HAP-1 (cell line): Measurements from ENCODE around the gene CACTIN.

ENCODE experiments used
- DNase-seq, 2 experiments: peaks; one replicate each; pipeline ENCODE4 v3.0.0-alpha.2; 2016 to 2020; ENCODE audit warnings: low spot score in 2 of 2
- H3K27me3 ChIP-seq: fragments of 250-450 bp; sonication (Bioruptor Pico); 2 replicates; pipeline ENCODE4 v1.5.1; 2020; ENCODE audit warnings: low read depth, mild to moderate bottlenecking, moderate library complexity
- H3K36me3 ChIP-seq: fragments of 250-450 bp; sonication (Bioruptor Pico); replicated peaks from 2 replicates; pipeline ENCODE4 v1.5.1; 2020; ENCODE audit warnings: mild to moderate bottlenecking
- H3K4me1 ChIP-seq: fragments of 250-450 bp; sonication (Bioruptor Pico); 2 replicates; pipeline ENCODE4 v1.5.1; 2020; ENCODE audit warnings: mild to moderate bottlenecking
- H3K4me3 ChIP-seq: fragments of 250-450 bp; sonication (Bioruptor Pico); 2 replicates; pipeline ENCODE4 v1.5.1; 2020; ENCODE audit warnings: mild to moderate bottlenecking, moderate library complexity
- H3K9me3 ChIP-seq: fragments of 250-450 bp; sonication (Bioruptor Pico); 2 replicates; pipeline ENCODE4 v1.5.1; 2020; ENCODE audit warnings: mild to moderate bottlenecking, moderate library complexity
- in situ Hi-C: fragments of 300-500 bp; cut with MboI; formaldehyde crosslinking; loops from 3 replicates; pipeline ENCODE4 v1.14.3; 2020; ENCODE audit warnings: low sequenced_read_pairs, inconsistent platforms, mixed read lengths

Gene CACTIN

DNA sequence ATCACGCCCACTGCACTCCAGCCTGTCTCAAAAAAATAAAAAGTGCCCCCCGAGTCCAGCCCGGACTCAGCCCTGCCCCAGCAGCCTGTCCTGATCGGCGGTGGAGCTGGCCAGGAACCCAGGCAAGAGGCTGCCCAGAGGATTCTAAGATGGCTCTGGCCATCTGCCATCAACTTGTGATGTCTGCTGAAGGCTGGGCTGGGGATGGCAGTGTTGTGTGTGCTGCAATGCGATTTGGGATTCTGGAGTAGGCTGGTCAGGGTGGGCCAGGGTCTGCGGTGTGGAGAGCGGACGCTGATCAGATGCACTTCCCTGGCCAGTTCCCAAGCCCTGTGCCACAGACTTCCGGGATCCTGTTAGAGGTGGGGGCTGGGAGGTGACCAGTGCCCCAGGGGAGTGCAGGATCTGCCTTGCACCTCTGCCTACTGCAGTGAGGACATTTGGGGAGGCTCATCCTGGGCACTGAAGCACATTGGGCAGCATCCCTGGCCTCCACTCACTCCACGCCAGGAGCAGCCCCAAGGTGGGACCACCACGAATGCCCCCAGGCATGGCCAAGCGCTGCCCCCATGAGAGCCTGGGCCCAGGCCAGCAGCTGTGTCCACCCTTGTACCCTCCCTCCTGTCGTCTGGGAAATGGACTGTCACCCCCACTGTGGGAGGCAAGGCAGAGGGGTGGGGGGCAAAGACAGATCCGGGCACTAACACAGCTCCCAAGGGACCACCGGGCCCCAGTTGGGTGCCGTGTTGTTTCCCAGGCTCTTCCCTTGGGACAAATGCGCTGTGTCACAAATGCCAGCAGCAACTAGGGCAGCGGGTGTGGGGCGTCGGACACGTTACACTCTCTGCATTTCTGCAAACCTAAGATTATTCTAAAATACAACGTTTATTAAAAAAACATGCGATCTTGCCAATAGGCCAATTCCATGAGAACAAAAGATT is 16.5 kb downstream of the CACTIN start:
- no peak overlapping the region for H3K4me3 ChIP-seq
- in situ Hi-C loops = no loop called here
- no peak for DNase-seq
- no peaks in the 10 kb centered on the region for H3K9me3 ChIP-seq
- no peaks in the 10 kb centered on the region for H3K27me3 ChIP-seq
- peaks cover 12% of the 10 kb centered on the region for H3K36me3 ChIP-seq
- H3K4me1 ChIP-seq = peaks cover 17% of the 10 kb centered on the region

DNA sequence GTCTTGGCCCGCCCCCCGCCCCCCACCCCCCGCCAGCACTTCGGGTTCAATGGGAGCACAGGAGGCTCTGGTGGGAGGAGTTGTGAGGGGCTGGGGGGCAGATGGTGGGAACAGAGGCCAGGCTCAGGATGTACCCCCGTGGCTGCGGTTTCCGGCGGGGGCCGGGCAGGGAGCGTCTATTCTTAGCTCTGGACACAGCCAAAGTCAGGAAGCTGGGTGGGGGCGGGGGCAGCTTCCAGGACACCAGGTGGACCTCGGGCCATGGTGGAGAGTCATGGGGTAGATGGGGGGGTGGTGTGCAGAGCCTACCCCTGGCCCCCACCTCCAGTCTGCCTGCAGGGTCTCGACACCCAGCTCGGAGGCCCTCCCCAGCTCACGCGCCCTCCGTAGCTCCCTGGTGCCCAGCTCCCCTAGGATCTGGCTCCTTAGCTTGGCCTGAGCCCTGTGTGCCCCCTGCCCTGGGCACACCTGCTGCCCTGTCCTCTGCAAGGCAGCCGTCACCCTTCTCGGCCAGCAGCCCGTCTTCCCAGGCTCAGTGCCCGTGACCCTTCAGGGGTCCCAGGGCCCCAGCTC is 17.8 kb downstream of the CACTIN start:
- Histone ChIP-seq H3K27me3 (no peaks in the 10 kb centered on the region), H3K4me1 (peaks cover 17% of the 10 kb centered on the region), H3K9me3 (no peaks in the 10 kb centered on the region), H3K4me3 (no peak overlapping the region), H3K36me3 (peaks cover 12% of the 10 kb centered on the region)
- in situ Hi-C loops = no loop called here
- no peak for DNase-seq

- Histone ChIP-seq H3K27me3 (no peaks in the 10 kb centered on the region), H3K36me3 (peaks cover 12% of the 10 kb centered on the region), H3K4me1 (peaks cover 17% of the 10 kb centered on the region), H3K9me3 (no peaks in the 10 kb centered on the region), H3K4me3 (no peak overlapping the region)
- DNase-seq = no peak
- in situ Hi-C loops = no loop called here
Observed at GRCh38 chr19:3608079-3608641, 18.4 kb downstream of the CACTIN start.

- in situ Hi-C loops = no loop called here
Observed at GRCh38 chr19:3607303-3608078, 19.1 kb downstream of the CACTIN start.

GRCh38 chr19:3606690-3607289 is 19.8 kb downstream of the CACTIN start, which contains the start of gene TBXA2R:
TSS of gene TBXA2R (minus strand) at chr19:3606875. CDS start at chr19:3600634, 6,241 bp downstream.
- no peaks in the 10 kb centered on the region for H3K9me3 ChIP-seq
- in situ Hi-C loops = no loop called here
- H3K36me3 ChIP-seq = peaks cover 9% of the 10 kb centered on the region
- H3K4me3 ChIP-seq = peak within 1 kb of the TSS; percentile 46
- peaks cover 17% of the 10 kb centered on the region for H3K4me1 ChIP-seq
- DNase-seq = peak; percentile 60 to 92
- no peaks in the 10 kb centered on the region for H3K27me3 ChIP-seq

More at GRCh38 chr19:3607303-3608078, 19.1 kb downstream of the CACTIN start:
- peak; percentile 37 to 68 for DNase-seq
- Histone ChIP-seq H3K27me3 (no peaks in the 10 kb centered on the region), H3K4me3 (peak overlapping the region; percentile 46), H3K36me3 (peaks cover 12% of the 10 kb centered on the region), H3K9me3 (no peaks in the 10 kb centered on the region), H3K4me1 (peaks cover 17% of the 10 kb centered on the region)

GRCh38 chr19:3606174-3606689 is 20.4 kb downstream of the CACTIN start:
- in situ Hi-C loops = no loop called here
- Histone ChIP-seq H3K27me3 (no peaks in the 10 kb centered on the region), H3K36me3 (peaks cover 5% of the 10 kb centered on the region), H3K4me1 (peaks cover 17% of the 10 kb centered on the region), H3K9me3 (no peaks in the 10 kb centered on the region), H3K4me3 (peak overlapping the region; percentile 46)
- DNase-seq = peak in 1 of 2 experiments; percentile 58

- Histone ChIP-seq H3K4me1 (peaks cover 17% of the 10 kb centered on the region), H3K36me3 (peaks cover under 1% of the 10 kb centered on the region), H3K9me3 (no peaks in the 10 kb centered on the region), H3K4me3 (peak overlapping the region; percentile 46), H3K27me3 (no peaks in the 10 kb centered on the region)
- DNase-seq = no peak
- in situ Hi-C loops = no loop called here
Observed at GRCh38 chr19:3605770-3606169, 20.8 kb downstream of the CACTIN start.

- H3K36me3 ChIP-seq = no peaks in the 10 kb centered on the region; the same call in 1 of the 2 replicates
- DNase-seq = no peak
- no peaks in the 10 kb centered on the region for H3K9me3 ChIP-seq
- H3K4me3 ChIP-seq = no peak overlapping the region
- H3K4me1 ChIP-seq = peaks cover 17% of the 10 kb centered on the region
- H3K27me3 ChIP-seq = no peaks in the 10 kb centered on the region
- in situ Hi-C loops = no loop called here
Observed at GRCh38 chr19:3605361-3605760, 21.2 kb downstream of the CACTIN start.

DNA sequence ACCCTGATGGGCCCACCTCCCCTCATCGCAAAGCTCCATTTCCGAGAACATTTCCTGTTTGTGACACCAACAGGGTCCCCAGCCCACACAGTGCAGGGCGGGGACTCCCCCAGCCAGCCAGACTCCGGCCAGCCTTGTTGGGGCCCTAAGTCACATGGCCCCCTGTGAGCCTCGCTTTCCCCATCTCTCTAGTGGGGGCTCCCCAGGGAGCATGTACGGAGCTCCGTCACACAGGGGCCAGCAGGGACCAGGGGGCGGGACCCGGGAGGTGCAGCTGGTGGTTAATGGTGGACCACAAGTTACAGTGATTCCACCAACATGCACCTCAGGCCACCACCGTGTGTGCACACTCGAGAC is 21.6 kb downstream of the CACTIN start:
- no peak for DNase-seq
- in situ Hi-C loops = no loop called here
- Histone ChIP-seq H3K4me3 (no peak overlapping the region), H3K9me3 (no peaks in the 10 kb centered on the region), H3K4me1 (peaks cover 17% of the 10 kb centered on the region), H3K27me3 (no peaks in the 10 kb centered on the region), H3K36me3 (no peaks in the 10 kb centered on the region; the same call in 1 of the 2 replicates)

GRCh38 chr19:3604227-3604986 is 22.2 kb downstream of the CACTIN start:
- DNase-seq = no peak
- no peaks in the 10 kb centered on the region for H3K9me3 ChIP-seq
- H3K27me3 ChIP-seq = no peaks in the 10 kb centered on the region
- no peak overlapping the region for H3K4me3 ChIP-seq
- peaks cover 17% of the 10 kb centered on the region for H3K4me1 ChIP-seq
- in situ Hi-C loops = no loop called here
- H3K36me3 ChIP-seq = no peaks in the 10 kb centered on the region; the same call in 1 of the 2 replicates

DNA sequence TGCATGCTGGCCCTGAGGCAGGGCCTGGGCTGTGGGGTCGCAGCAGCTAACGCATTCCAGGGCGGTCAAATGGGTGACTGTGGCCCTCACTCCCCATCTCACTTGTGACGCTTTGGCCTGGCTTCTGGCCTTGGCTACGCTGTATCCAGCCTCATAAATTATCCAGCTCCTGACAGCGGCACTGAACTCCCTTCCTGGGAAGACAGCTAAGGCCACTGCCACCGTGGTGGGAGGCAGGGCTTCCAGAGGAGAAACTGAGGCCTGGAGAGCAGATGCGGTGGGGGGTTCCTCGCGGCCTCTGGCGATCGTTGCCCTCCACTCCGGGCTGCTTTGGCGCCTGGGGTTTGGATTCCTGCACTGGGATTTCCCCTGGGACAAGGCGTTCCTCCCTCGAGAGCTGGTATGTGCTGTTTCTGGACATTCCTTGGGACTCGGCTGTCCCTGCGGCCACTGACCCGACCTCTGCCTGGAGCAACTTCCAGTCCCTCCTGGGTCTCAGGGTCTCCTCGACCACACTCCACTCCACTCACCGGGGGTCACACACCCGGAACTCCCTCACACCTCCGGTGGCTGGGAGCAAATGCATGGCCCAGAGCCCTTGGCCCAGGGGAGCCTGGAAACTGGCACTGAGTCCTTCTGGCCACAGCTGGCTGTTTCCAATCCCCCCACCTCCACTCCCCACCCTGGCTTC is 23.3 kb downstream of the CACTIN start:
- in situ Hi-C loops = no loop called here
- no peak for DNase-seq
- H3K9me3 ChIP-seq = no peaks in the 10 kb centered on the region
- no peak overlapping the region for H3K4me3 ChIP-seq
- H3K4me1 ChIP-seq = peaks cover 17% of the 10 kb centered on the region
- H3K27me3 ChIP-seq = no peaks in the 10 kb centered on the region
- H3K36me3 ChIP-seq = no peaks in the 10 kb centered on the region

DNA sequence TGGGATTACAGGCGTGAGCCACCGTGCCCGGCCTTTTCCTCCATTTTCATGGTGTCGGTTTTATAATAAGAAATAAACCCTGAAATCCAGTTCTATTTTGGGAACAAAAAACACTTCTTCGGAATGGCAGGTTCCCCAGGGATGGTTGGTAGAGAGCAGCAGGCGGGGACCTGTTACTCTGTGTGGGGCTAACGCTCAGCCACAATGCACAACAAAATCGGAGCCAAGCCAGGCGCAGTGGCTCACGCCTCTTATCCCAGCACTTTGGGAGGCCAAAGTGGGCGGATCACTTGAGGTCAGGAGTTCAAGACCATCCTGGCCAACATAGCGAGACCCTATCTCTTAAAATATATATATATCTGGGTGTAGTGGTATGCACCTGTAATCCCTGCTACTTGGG is 25.6 kb downstream of the CACTIN start:
- Histone ChIP-seq H3K4me1 (peaks cover 4% of the 10 kb centered on the region), H3K36me3 (no peaks in the 10 kb centered on the region), H3K9me3 (no peaks in the 10 kb centered on the region), H3K27me3 (no peaks in the 10 kb centered on the region), H3K4me3 (no peak overlapping the region)
- in situ Hi-C loops = no loop called here
- no peak for DNase-seq
